Osteoblast (primary cell): ENCODE results near the gene PADI3. TPM values are rescaled to one million over a fixed set of nuclear protein-coding genes. Genes with fewer than 3 reads are reported as not detected.
"Not testable (repeated sequence)": the region's sequence is repeated elsewhere in the genome, so short reads cannot be mapped to it uniquely, and the experiment has no call there.

Experiments used
- DNase-seq: peaks from one replicate; pipeline ENCODE4 v3.0.0; 2011; ENCODE audit warnings: low spot score, mixed read lengths; ENCODE audit not compliant: insufficient read length; ENCODE audit errors: missing footprints
- H2AFZ ChIP-seq: 2 replicates; pipeline ENCODE4 v1.6.0; 2011; ENCODE audit warnings: mild to moderate bottlenecking, low read length
- H3K27ac ChIP-seq: 2 replicates; pipeline ENCODE4 v1.5.1; 2011; ENCODE audit warnings: mild to moderate bottlenecking, low read depth, low read length, moderate library complexity
- H3K27me3 ChIP-seq: 2 replicates; pipeline ENCODE4 v1.6.0; 2012; ENCODE audit warnings: mild to moderate bottlenecking, control low read depth, inconsistent platforms, low read length, moderate library complexity; ENCODE audit not compliant: insufficient read depth
- H3K36me3 ChIP-seq: 2 replicates; pipeline ENCODE4 v1.5.1; 2011; ENCODE audit warnings: mild to moderate bottlenecking, low read length, control low read depth, moderate library complexity; ENCODE audit not compliant: insufficient read depth
- H3K4me1 ChIP-seq: 2 replicates; pipeline ENCODE4 v1.5.1; 2011; ENCODE audit warnings: mild to moderate bottlenecking, low read length, control low read depth, moderate library complexity; ENCODE audit not compliant: insufficient read depth
- H3K4me2 ChIP-seq: 2 replicates; pipeline ENCODE4 v1.6.0; 2011; ENCODE audit warnings: mild to moderate bottlenecking, low read length; ENCODE audit not compliant: insufficient read depth
- H3K4me3 ChIP-seq: fragments of 200-600 bp; sonication (generic); 3 replicates; pipeline ENCODE4 v1.5.1; 2012; ENCODE audit warnings: mild to moderate bottlenecking, low read length, inconsistent platforms; ENCODE audit not compliant: insufficient read depth
- H3K79me2 ChIP-seq: 2 replicates; pipeline ENCODE4 v1.6.0; 2012; ENCODE audit warnings: mild to moderate bottlenecking, low read length, control low read depth, inconsistent platforms; ENCODE audit not compliant: insufficient read depth
- H3K9me3 ChIP-seq: 2 replicates; pipeline ENCODE4 v1.5.1; 2011; ENCODE audit warnings: low read depth, low read length, control low read depth
- H4K20me1 ChIP-seq: 2 replicates; pipeline ENCODE4 v1.6.0; 2012; ENCODE audit warnings: mild to moderate bottlenecking, low read length, control low read depth; ENCODE audit not compliant: insufficient read depth
- total RNA-seq: library from RNA; depleted of rRNA; stranded (reverse); fragments of >200 nt; gene quantifications from 2 replicates; pipeline ENCODE4 v1.2.3, GENCODE V29; 2012
- TF ChIP-seq, protein P1 (sequence below): IDR thresholded peaks from 2 replicates; pipeline ENCODE4 v1.5.1; 2011; ENCODE audit warnings: mild to moderate bottlenecking, low read depth, low read length, moderate library complexity; ENCODE audit errors: extremely low read depth

The PADI3 gene
- total RNA-seq, 1 donor: not detected

DNA sequence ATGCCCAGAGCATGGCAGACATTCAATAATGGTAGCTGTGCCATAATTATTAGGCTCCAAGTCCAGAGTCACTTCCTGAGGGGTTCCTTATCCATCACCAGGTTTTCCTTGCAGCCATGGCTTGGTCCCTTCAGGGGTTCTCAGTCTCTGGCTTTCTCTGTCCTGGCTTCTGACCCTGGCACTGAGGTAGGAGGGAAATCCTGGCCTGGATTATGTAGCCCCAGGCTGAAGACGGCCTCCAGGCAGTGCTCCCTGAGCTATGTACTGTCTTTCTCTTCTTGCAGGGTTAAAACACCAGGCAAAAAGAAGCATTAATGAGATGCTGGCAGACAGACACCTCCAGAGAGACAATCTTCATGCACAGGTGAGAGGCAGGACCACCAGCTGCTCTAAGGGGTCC is 9.5 kb upstream of the PADI3 start:
- no peak overlapping the region for H3K4me3 ChIP-seq
- H3K9me3 ChIP-seq: no peaks in the 10 kb centered on the region
- H2AFZ ChIP-seq: no peak overlapping the region
- H3K27ac ChIP-seq: no peak overlapping the region
- H3K36me3 ChIP-seq: no peaks in the 10 kb centered on the region
- H3K27me3 ChIP-seq: peaks cover 5% of the 10 kb centered on the region
- peak; percentile 97 for DNase-seq
- no peak overlapping the region for H3K4me2 ChIP-seq
- H3K79me2 ChIP-seq: no peaks in the 10 kb centered on the region
- H4K20me1 ChIP-seq: no peaks in the 10 kb centered on the region
- H3K4me1 ChIP-seq: no peaks in the 10 kb centered on the region
- TF ChIP-seq, protein P1, sequence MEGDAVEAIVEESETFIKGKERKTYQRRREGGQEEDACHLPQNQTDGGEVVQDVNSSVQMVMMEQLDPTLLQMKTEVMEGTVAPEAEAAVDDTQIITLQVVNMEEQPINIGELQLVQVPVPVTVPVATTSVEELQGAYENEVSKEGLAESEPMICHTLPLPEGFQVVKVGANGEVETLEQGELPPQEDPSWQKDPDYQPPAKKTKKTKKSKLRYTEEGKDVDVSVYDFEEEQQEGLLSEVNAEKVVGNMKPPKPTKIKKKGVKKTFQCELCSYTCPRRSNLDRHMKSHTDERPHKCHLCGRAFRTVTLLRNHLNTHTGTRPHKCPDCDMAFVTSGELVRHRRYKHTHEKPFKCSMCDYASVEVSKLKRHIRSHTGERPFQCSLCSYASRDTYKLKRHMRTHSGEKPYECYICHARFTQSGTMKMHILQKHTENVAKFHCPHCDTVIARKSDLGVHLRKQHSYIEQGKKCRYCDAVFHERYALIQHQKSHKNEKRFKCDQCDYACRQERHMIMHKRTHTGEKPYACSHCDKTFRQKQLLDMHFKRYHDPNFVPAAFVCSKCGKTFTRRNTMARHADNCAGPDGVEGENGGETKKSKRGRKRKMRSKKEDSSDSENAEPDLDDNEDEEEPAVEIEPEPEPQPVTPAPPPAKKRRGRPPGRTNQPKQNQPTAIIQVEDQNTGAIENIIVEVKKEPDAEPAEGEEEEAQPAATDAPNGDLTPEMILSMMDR: no peak

DNA sequence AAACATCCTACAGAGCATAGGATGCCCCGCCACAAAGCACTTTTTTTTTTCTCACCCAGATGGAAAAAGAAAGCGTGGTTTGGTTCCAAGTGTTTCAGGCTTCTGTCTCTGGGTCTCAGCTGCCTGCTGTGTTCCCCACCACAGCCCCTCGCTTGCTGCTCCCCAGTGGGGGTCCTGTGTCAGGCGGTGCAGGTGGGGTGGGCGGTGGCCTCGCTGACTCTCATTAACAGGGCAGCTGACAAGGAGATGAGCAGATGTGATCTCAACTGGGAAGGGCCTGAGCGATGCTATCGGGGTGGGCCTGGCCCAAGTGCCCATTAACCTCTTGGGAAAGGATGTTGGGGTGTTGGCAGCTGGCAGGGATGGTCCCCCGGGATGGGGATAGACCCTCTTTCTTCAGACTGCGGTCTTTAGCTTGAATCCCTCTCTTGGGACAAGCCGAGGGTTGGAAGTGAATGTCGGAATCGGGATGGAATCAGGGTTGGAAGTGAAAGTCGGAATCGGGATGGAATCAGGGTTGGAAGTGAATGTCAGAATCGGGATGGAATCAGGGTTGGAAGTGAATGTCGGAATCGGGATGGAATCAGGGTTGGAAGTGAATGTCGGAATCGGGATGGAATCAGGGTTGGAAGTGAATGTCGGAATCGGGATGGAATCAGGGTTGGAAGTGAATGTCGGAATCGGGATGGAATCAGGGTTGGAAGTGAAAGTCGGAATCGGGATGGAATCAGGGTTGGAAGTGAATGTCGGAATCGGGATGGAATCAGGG is 7.7 kb upstream of the PADI3 start:
- not testable (repeated sequence) for H3K4me3 ChIP-seq, H4K20me1 ChIP-seq, H3K9me3 ChIP-seq, H2AFZ ChIP-seq, H3K27ac ChIP-seq, H3K4me2 ChIP-seq, H3K36me3 ChIP-seq, H3K4me1 ChIP-seq, DNase-seq, H3K79me2 ChIP-seq, H3K27me3 ChIP-seq

DNA sequence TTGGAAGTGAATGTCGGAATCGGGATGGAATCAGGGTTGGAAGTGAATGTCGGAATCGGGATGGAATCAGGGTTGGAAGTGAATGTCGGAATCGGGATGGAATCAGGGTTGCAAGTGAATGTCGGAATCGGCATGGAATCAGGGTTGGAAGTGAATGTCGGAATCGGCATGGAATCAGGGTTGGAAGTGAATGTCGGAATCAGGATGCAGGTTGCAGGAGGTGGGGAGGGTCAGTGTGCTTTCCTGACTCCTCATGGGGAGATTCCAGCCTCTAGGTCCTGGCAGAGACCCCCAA is 7.2 kb upstream of the PADI3 start:
- H4K20me1 ChIP-seq, H3K4me1 ChIP-seq, H3K4me2 ChIP-seq, DNase-seq, H3K4me3 ChIP-seq, H3K27me3 ChIP-seq, H3K27ac ChIP-seq, H3K36me3 ChIP-seq, H3K79me2 ChIP-seq, H3K9me3 ChIP-seq, H2AFZ ChIP-seq: not testable (repeated sequence)

DNA sequence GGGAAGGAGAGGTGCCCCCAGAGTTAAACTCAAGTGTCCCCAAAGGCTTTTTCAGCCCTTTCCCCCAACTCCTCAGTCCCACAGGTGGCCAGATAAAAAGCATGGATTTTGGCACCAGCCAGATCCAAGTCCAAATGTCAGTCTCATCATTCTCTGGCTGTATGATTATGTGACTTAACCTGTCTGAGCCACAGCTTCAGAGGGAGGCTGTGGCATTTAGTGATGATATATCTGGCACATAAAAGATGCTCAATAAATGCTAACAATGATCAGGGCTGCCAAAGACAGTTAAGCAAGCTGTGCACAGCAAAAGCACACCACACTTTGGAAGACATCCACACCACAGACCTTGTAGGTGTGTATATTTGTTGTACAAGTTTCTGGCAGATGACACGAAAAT is 5.6 kb upstream of the PADI3 start:
- H2AFZ ChIP-seq: no peak overlapping the region
- no peaks in the 10 kb centered on the region for H4K20me1 ChIP-seq
- TF ChIP-seq, protein P1: no peak
- peaks cover 5% of the 10 kb centered on the region for H3K27me3 ChIP-seq
- no peaks in the 10 kb centered on the region for H3K9me3 ChIP-seq
- H3K4me1 ChIP-seq: no peaks in the 10 kb centered on the region
- H3K4me3 ChIP-seq: no peak overlapping the region
- H3K27ac ChIP-seq: no peak overlapping the region
- no peaks in the 10 kb centered on the region for H3K36me3 ChIP-seq
- H3K79me2 ChIP-seq: no peaks in the 10 kb centered on the region
- peak; percentile 58 for DNase-seq
- H3K4me2 ChIP-seq: no peak overlapping the region
